Activated CD4-positive, CD25-positive, alpha-beta regulatory T cell treated with anti-CD3 and anti-CD28 coated beads, Interleukin-2, amount 50 U/mL, for 72 hours (primary cell): Measurements from ENCODE around the gene DENND6B.
A peak's percentile ranks its signal among the peaks of the same experiment; 100 is the strongest.
"Not testable (repeated sequence)": the region's sequence is repeated elsewhere in the genome, so short reads cannot be mapped to it uniquely, and the experiment has no call there.

Experiments used
- DNase-seq: peaks from one replicate; pipeline ENCODE4 v3.0.0; 2021

DENND6B gene, protein sequence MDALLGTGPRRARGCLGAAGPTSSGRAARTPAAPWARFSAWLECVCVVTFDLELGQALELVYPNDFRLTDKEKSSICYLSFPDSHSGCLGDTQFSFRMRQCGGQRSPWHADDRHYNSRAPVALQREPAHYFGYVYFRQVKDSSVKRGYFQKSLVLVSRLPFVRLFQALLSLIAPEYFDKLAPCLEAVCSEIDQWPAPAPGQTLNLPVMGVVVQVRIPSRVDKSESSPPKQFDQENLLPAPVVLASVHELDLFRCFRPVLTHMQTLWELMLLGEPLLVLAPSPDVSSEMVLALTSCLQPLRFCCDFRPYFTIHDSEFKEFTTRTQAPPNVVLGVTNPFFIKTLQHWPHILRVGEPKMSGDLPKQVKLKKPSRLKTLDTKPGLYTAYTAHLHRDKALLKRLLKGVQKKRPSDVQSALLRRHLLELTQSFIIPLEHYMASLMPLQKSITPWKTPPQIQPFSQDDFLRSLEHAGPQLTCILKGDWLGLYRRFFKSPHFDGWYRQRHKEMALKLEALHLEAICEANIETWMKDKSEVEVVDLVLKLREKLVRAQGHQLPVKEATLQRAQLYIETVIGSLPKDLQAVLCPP

DNA sequence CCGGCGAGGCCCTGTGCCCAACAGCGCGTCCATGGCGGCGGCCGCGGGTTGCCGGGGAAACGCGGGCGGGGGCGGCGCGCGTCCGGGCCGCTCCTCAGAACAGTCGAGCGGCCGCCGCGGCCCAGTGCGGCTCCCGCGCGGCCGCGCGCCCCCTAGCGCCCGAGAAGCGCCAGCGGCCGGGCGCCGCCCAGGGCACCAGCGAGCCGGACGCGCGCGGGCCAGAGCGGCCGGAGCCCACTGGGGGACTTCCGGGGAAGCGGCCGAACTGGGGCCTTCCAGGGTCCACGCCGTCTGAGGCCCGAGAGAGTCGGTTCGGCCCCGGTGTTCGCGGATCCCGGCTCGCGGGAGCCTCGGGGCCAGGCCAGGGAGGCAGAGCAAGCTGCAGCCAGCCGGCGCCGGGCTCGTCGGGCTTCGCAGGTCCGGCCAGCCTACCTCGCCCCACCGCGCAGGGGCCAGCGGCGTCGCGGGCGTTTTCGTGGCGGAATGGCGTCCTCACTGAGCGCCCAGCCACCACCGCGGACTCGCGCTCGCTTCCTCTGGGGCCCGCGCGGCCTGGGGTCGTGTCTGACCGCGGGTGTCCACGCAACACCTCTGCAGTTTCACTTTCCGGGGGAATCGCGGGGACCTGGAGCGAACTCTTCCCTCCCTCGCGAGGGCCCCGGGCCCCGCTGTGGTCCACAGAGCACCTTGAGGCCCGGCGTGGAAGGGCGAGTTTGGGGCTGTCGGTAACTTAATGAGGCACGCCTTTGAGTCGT, at the start of gene DENND6B:
DENND6B (minus strand) TSS at position 57 of the 755 bp plus-strand sequence; CDS start at position 33, 24 bp downstream.
- DNase-seq = peak; percentile 81

GRCh38 chr22:50376085-50376651, 49.4 kb upstream of the DENND6B start:
- DNase-seq = no peak

- no peak for DNase-seq
Observed at GRCh38 chr22:50371101-50371648, 44.4 kb upstream of the DENND6B start.

- DNase-seq = no peak
Observed at GRCh38 chr22:50367778-50368500, 41.1 kb upstream of the DENND6B start.

- DNase-seq = not testable (repeated sequence)
Observed at GRCh38 chr22:50363803-50364194, 37.0 kb upstream of the DENND6B start.

DNA sequence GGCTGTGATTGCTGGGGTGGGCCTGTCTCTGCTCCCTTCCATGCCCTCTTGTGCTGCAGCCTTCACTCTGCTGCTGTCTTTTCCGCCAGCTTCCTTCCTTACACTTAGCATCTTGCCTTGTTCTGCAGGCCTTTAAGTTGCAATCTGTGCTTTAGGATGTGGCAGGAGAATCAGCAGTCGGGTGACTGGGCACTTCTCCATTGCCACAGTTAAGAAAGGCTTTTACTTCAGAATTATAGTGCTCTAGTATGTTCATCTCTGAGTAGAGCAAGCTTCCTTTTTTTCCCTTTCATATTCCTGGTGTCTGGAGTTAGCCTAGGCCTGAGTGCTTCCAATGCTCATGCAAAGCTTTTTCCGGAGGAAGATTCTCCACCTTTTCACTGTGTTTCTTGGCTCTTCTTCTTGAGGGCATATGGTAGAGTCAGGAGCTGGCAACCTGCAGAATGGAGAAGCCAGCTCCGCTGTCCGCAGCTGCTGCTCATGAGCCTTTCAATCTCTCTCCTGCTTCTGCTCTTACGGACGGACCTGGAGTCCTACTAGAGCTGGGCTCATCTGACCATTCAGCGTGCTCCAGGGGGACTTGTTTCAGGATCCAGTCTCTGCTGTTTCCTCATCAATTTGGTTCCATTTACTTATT, 36.5 kb upstream of the DENND6B start:
- DNase-seq = no peak

DNA sequence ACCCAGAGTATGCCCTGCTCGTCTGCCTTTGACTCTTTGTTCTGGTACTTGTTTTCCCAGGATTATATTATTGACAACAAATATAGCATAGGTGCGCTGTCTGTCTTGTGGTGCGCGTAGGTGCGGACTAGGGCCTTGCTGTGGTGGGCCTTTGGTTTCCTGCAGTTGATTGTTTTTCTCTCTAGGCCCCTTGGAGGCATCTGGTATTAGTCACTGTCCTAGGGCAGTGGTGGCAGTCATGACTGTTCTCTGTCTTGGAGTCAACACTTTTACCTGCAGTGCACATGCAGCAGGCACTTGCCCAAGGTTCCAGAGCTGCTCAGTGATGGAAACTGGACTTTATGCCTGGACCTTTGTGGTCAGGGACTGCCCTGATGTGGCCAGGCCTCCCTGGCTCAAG, 34.9 kb upstream of the DENND6B start:
- DNase-seq = no peak

GRCh38 chr22:50361222-50361621, 34.4 kb upstream of the DENND6B start:
- no peak for DNase-seq

DNA sequence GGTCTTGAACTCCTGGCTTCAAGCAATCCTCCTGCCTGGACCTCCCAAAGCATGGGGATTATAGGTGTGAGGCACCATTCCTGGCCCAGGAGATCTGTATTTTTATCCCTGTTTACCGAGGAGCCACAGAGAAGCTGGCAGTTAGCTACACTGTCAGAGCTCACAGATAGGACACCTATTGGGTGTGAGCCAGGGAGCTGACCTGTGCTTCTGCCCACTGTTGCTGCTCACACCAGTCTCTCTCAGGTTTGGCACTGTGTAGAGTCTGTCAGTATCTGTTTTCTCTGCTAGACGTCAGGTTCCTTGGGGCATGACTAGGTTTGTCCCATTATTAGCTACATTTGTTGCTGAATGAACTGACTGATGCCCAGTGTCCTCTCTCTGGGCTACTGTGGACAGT, 33.8 kb upstream of the DENND6B start:
- no peak for DNase-seq

DNA sequence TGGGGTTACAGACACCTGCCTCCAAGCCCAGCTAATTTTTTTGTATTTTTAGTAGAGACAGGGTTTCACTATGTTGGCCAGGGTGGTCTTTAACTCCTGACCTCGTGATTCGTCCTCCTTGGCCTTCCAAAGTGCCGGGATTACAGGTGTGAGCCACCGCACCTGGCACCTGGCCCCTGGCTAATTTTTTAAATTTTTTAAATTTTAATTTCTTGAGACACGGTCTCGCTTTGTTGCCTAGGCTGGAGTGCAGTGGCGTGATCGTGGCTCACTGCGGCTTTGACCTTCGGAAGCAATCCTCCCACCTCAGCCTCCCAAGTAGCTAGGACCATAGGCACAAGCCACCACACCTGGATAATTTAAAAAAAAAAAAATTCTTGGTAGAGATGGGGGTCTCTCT, 30.9 kb upstream of the DENND6B start:
- DNase-seq = no peak

- DNase-seq = no peak
Observed at GRCh38 chr22:50357222-50357621, 30.4 kb upstream of the DENND6B start.

GRCh38 chr22:50356186-50356585, 29.4 kb upstream of the DENND6B start:
- DNase-seq = no peak

- no peak for DNase-seq
Observed at GRCh38 chr22:50348058-50348457, 21.2 kb upstream of the DENND6B start.

DNA sequence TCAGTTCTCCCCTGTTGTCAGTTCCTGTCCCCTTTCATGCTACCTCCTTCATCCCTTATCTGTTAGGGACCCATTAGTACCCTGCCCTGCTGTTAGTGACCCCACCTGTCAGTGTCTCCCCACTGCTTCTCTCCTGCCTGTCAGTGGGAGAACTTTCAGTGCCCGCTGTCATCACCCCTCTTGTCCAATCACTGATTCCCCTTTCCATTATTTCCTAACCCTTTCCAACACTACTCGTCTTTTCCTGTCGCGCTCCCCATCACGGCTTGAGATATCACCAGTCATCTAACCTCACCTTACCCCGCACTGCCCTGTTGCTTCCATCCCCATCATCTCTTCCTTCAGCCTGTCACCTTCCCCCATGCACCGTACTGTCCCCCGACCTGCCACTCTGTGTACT, 20.3 kb upstream of the DENND6B start:
- no peak for DNase-seq

GRCh38 chr22:50346470-50346869, 19.7 kb upstream of the DENND6B start:
- DNase-seq = no peak

DNA sequence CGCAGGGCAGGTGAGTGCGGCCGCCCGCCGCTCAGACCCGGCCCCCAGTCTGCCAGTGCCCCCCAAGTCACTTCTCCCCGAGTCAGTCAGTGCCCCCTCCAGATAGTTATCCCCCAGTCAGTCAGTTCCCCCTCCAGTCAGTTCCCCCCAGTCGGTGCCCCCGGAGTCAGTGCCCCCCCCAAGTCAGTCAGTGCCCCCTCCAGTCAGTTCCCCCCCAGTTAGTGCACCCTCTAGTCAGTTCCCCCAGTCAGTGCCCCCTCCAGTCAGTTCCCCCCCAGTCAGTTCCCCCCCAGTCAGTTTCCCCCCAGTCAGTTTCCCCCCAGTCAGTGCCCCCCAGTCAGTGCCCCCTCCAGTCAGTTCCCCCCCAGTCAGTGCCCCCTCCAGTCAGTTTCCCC, 16.7 kb upstream of the DENND6B start:
- DNase-seq = no peak

- DNase-seq = peak; percentile 94
Observed at GRCh38 chr22:50342651-50343540, 16.1 kb upstream of the DENND6B start, which contains the start of gene PPP6R2. TSS of gene PPP6R2 (plus strand) at chr22:50343327. CDS start at chr22:50393909, 50,582 bp downstream.

- peak; percentile 91 for DNase-seq
Observed at GRCh38 chr22:50341977-50342650, 15.3 kb upstream of the DENND6B start.

- no peak for DNase-seq
Observed at GRCh38 chr22:50339945-50340879, 13.4 kb upstream of the DENND6B start.
